Spleen (tissue), 7 donors: Measurements from ENCODE around the gene PRICKLE3.

Experiments used
- POLR2AphosphoS5 ChIP-seq, 3 donors: sonication (generic); formaldehyde crosslinking; IDR thresholded peaks; one replicate each; pipeline ENCODE4 v1.5.1; 2017; ENCODE audit warnings: antibody characterized with exemption in 3 of 3
- TF ChIP-seq, protein P1 (sequence below), 11 experiments: fragments of 200-600 bp in 7 of 11; fragments of 450-650 bp in 4 of 11; sonication (generic) in 4 of 11; IDR thresholded peaks in 8 of 11; conservative IDR thresholded peaks in 3 of 11; 1 replicate in 7 of 11; 2 replicates in 4 of 11; pipeline versions ENCODE4 v1.4.0 to v1.8.0; 2016 to 2021; ENCODE audit warnings: antibody characterized with exemption in 11 of 11, inconsistent platforms in 4 of 11, mild to moderate bottlenecking in 1 of 11
- donor health status: DM: no; HTN: no; CAD: no; lungs with moderate emphysema.
- donor health status: DM: no; HTN: no; CAD: no.
- donor health status: DM: no; HTN: no; CAD: no.

DNA sequence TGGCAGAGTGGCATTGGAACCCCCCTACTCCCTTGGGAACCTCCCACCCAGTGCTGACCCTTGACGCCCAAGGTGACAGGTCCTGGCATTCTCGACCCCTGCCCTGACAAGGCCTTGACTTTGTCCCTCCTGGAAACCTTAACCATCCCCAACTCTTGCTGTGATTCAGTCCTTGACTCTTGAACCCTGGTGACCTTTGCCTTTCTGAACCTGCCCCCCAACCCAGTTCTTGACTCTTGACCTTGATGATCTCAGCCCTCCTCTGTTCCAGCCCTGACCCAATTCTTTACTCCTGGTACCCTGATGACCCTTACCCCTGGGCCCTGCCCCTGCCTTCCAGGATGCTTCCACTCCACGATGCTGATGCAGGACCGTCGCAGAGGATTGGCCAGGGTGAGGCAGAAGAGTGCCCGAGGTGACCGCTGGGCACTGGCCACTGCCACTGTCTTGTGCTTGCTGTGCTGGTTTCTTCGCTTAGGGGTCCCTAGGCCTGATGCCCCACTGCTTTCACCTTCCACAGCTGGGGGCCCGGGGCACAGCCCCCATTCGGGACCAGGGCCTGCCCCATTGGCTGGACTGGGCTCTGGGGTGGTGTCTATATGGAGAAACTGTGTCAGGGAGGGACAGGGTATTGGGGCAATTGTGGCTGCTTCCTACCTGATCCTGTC lies 45.3 kb upstream of the PRICKLE3 start:
- TF ChIP-seq, protein P1, sequence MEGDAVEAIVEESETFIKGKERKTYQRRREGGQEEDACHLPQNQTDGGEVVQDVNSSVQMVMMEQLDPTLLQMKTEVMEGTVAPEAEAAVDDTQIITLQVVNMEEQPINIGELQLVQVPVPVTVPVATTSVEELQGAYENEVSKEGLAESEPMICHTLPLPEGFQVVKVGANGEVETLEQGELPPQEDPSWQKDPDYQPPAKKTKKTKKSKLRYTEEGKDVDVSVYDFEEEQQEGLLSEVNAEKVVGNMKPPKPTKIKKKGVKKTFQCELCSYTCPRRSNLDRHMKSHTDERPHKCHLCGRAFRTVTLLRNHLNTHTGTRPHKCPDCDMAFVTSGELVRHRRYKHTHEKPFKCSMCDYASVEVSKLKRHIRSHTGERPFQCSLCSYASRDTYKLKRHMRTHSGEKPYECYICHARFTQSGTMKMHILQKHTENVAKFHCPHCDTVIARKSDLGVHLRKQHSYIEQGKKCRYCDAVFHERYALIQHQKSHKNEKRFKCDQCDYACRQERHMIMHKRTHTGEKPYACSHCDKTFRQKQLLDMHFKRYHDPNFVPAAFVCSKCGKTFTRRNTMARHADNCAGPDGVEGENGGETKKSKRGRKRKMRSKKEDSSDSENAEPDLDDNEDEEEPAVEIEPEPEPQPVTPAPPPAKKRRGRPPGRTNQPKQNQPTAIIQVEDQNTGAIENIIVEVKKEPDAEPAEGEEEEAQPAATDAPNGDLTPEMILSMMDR (IDR thresholded peaks at IDR 0.05 in 8 of 11, conservative IDR thresholded peaks at IDR 0.05 in 3 of 11): no peak
- TF ChIP-seq POLR2AphosphoS5 (IDR thresholded peaks at IDR 0.05): no peak
